Thyroid gland (tissue), 4 donors: ENCODE data around the gene KIF20A.

Experiments used
- CTCF ChIP-seq, 6 experiments: fragments of 200-600 bp in 3 of 6; fragments of 450-650 bp in 3 of 6; sonication (generic) in 3 of 6; IDR thresholded peaks; one replicate each; pipeline ENCODE4 v1.5.1; 2016 to 2019; ENCODE audit warnings: antibody characterized with exemption in 6 of 6, mild to moderate bottlenecking in 2 of 6, inconsistent platforms in 1 of 6, moderate library complexity in 1 of 6
- POLR2A ChIP-seq, 2 donors: fragments of 450-650 bp; IDR thresholded peaks; one replicate each; pipeline ENCODE4 v1.6.1; 2017; ENCODE audit warnings: antibody characterized with exemption in 2 of 2, mild to moderate bottlenecking in 2 of 2, moderate library complexity in 1 of 2

GRCh38 chr5:138170299-138170698, 8.6 kb upstream of the KIF20A start:
- no peak for TF ChIP-seq POLR2A (IDR thresholded peaks at IDR 0.05)
- no peak for TF ChIP-seq CTCF (IDR thresholded peaks at IDR 0.05)
